ENCODE results near the gene TMEM175.

GRCh38 chr4:887034-887763, 45.1 kb upstream of the TMEM175 start:
- TF ChIP-seq, protein P1, sequence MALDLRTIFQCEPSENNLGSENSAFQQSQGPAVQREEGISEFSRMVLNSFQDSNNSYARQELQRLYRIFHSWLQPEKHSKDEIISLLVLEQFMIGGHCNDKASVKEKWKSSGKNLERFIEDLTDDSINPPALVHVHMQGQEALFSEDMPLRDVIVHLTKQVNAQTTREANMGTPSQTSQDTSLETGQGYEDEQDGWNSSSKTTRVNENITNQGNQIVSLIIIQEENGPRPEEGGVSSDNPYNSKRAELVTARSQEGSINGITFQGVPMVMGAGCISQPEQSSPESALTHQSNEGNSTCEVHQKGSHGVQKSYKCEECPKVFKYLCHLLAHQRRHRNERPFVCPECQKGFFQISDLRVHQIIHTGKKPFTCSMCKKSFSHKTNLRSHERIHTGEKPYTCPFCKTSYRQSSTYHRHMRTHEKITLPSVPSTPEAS (tag by site-specific recombination; IDR thresholded peaks at IDR 0.05) = no peak
- TF ChIP-seq, protein P2, sequence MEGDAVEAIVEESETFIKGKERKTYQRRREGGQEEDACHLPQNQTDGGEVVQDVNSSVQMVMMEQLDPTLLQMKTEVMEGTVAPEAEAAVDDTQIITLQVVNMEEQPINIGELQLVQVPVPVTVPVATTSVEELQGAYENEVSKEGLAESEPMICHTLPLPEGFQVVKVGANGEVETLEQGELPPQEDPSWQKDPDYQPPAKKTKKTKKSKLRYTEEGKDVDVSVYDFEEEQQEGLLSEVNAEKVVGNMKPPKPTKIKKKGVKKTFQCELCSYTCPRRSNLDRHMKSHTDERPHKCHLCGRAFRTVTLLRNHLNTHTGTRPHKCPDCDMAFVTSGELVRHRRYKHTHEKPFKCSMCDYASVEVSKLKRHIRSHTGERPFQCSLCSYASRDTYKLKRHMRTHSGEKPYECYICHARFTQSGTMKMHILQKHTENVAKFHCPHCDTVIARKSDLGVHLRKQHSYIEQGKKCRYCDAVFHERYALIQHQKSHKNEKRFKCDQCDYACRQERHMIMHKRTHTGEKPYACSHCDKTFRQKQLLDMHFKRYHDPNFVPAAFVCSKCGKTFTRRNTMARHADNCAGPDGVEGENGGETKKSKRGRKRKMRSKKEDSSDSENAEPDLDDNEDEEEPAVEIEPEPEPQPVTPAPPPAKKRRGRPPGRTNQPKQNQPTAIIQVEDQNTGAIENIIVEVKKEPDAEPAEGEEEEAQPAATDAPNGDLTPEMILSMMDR (tag by site-specific recombination; IDR thresholded peaks at IDR 0.05) = no peak
- no peak for TF ChIP-seq ZNF791 (tag by site-specific recombination; IDR thresholded peaks at IDR 0.05)
- no peak for TF ChIP-seq BCL11B (tag by site-specific recombination; IDR thresholded peaks at IDR 0.05; ENCODE audit: low read depth)
- TF ChIP-seq SALL2 (tag by site-specific recombination; IDR thresholded peaks at IDR 0.05; ENCODE audit: borderline replicate concordance) = no peak
- TF ChIP-seq SP2 (tag by site-specific recombination; IDR thresholded peaks at IDR 0.05) = no peak
- TF ChIP-seq, protein P3, sequence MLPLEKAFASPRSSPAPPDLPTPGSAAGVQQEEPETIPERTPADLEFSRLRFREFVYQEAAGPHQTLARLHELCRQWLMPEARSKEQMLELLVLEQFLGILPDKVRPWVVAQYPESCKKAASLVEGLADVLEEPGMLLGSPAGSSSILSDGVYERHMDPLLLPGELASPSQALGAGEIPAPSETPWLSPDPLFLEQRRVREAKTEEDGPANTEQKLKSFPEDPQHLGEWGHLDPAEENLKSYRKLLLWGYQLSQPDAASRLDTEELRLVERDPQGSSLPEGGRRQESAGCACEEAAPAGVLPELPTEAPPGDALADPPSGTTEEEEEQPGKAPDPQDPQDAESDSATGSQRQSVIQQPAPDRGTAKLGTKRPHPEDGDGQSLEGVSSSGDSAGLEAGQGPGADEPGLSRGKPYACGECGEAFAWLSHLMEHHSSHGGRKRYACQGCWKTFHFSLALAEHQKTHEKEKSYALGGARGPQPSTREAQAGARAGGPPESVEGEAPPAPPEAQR (tag by site-specific recombination; IDR thresholded peaks at IDR 0.05) = no peak
- no peak for TF ChIP-seq KLF8 (tag by site-specific recombination; IDR thresholded peaks at IDR 0.05)
- TF ChIP-seq, protein P4, sequence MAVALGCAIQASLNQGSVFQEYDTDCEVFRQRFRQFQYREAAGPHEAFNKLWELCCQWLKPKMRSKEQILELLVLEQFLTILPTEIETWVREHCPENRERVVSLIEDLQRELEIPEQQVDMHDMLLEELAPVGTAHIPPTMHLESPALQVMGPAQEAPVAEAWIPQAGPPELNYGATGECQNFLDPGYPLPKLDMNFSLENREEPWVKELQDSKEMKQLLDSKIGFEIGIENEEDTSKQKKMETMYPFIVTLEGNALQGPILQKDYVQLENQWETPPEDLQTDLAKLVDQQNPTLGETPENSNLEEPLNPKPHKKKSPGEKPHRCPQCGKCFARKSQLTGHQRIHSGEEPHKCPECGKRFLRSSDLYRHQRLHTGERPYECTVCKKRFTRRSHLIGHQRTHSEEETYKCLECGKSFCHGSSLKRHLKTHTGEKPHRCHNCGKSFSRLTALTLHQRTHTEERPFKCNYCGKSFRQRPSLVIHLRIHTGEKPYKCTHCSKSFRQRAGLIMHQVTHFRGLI (tag by site-specific recombination; IDR thresholded peaks at IDR 0.05) = no peak
- TF ChIP-seq ATF2 (tag by site-specific recombination; IDR thresholded peaks at IDR 0.05; ENCODE audit: low read depth) = no peak
- TF ChIP-seq MZF1 (tag by site-specific recombination; IDR thresholded peaks at IDR 0.05; ENCODE audit: borderline replicate concordance) = no peak
- TF ChIP-seq ZFP3 (tag by site-specific recombination; IDR thresholded peaks at IDR 0.05; ENCODE audit: low read depth) = no peak
- TF ChIP-seq ZNF223 (tag by site-specific recombination; IDR thresholded peaks at IDR 0.05) = no peak

All from HEK293 (cell line).